HEK293 (cell line): ENCODE measurements around the gene KCNIP4.

Experiments
- CTCF ChIA-PET: fragments of 350-600 bp; formaldehyde crosslinking; extraction: SDS; loops from one replicate; lab custom pipeline; 2021; ENCODE audit warnings: antibody characterized with exemption; lab: Yijun Ruan, JAX
- POLR2A ChIA-PET: fragments of 300-600 bp; formaldehyde crosslinking; extraction: SDS; loops from one replicate; lab custom pipeline; 2020; ENCODE audit warnings: antibody characterized with exemption, inconsistent platforms; lab: Yijun Ruan, JAX
- H3K27ac ChIP-seq: fragments of 200-500 bp; sonication (Bioruptor generic); 2 replicates; pipeline ENCODE4 v1.5.1; 2014; ENCODE audit warnings: low read depth, low read length, control low read depth, inconsistent platforms; ENCODE audit errors: extremely low read depth
- H3K36me3 ChIP-seq, 2 experiments: fragments of 200-500 bp in 1 of 2; sonication (Bioruptor generic) in 1 of 2; 1 replicate in 1 of 2; 2 replicates in 1 of 2; pipeline ENCODE4 v1.5.1; 2014 to 2017; ENCODE audit warnings: inconsistent platforms in 2 of 2, low read length in 2 of 2; ENCODE audit not compliant: control insufficient read depth in 2 of 2, insufficient read depth in 1 of 2
- H3K4me1 ChIP-seq: fragments of 200-500 bp; sonication (Bioruptor generic); 2 replicates; pipeline ENCODE4 v1.5.1; 2014; ENCODE audit warnings: mild to moderate bottlenecking, low read length, inconsistent platforms; ENCODE audit not compliant: control insufficient read depth, insufficient read depth
- H3K4me3 ChIP-seq: 2 replicates; pipeline ENCODE4 v1.5.1; 2011; ENCODE audit warnings: low read depth, mild to moderate bottlenecking, control low read depth, low read length, moderate library complexity
- H3K9me3 ChIP-seq: fragments of 200-500 bp; sonication (Bioruptor generic); 2 replicates; pipeline ENCODE4 v1.5.1; 2014; ENCODE audit warnings: low read depth, low read length, inconsistent platforms; ENCODE audit not compliant: control insufficient read depth, insufficient read depth
- HIC1 ChIP-seq: fragments of 450-650 bp; formaldehyde crosslinking; IDR thresholded peaks from 2 replicates; pipeline ENCODE4 v1.5.1; 2016; ENCODE audit warnings: missing biosample characterization, missing genetic modification characterization
- INSM2 ChIP-seq: fragments of 450-650 bp; formaldehyde crosslinking; IDR thresholded peaks from 2 replicates; pipeline ENCODE4 v1.5.1; 2016; ENCODE audit warnings: missing biosample characterization, missing genetic modification characterization
- KLF16 ChIP-seq: fragments of 450-650 bp; formaldehyde crosslinking; IDR thresholded peaks from 2 replicates; pipeline ENCODE4 v1.5.1; 2017; ENCODE audit warnings: missing biosample characterization, missing genetic modification characterization
- KLF7 ChIP-seq: fragments of 450-650 bp; formaldehyde crosslinking; IDR thresholded peaks from 2 replicates; pipeline ENCODE4 v1.5.1; 2016; ENCODE audit warnings: missing biosample characterization, missing genetic modification characterization, borderline replicate concordance
- SCRT1 ChIP-seq: fragments of 450-650 bp; formaldehyde crosslinking; IDR thresholded peaks from 2 replicates; pipeline ENCODE4 v1.5.1; 2016; ENCODE audit warnings: missing biosample characterization, missing genetic modification characterization, borderline replicate concordance
- YY2 ChIP-seq: fragments of 450-650 bp; formaldehyde crosslinking; IDR thresholded peaks from 2 replicates; pipeline ENCODE4 v1.5.1; 2016; ENCODE audit warnings: missing biosample characterization, missing genetic modification characterization
- ZBTB20 ChIP-seq: fragments of 450-650 bp; formaldehyde crosslinking; IDR thresholded peaks from 2 replicates; pipeline ENCODE4 v1.5.1; 2016; ENCODE audit warnings: missing biosample characterization, missing genetic modification characterization
- ZFP37 ChIP-seq: fragments of 450-650 bp; formaldehyde crosslinking; IDR thresholded peaks from 2 replicates; pipeline ENCODE4 v1.5.1; 2016; ENCODE audit warnings: missing biosample characterization, missing genetic modification characterization
- ZNF112 ChIP-seq: fragments of 450-650 bp; formaldehyde crosslinking; IDR thresholded peaks from 2 replicates; pipeline ENCODE4 v1.5.0; 2017; ENCODE audit warnings: missing biosample characterization, missing genetic modification characterization
- ZNF19 ChIP-seq: fragments of 450-650 bp; formaldehyde crosslinking; IDR thresholded peaks from 2 replicates; pipeline ENCODE4; 2016; ENCODE audit warnings: missing biosample characterization, missing genetic modification characterization, low read depth
- ZNF202 ChIP-seq: fragments of 450-650 bp; formaldehyde crosslinking; IDR thresholded peaks from 2 replicates; pipeline ENCODE4 v1.5.1; 2016; ENCODE audit warnings: missing biosample characterization, missing genetic modification characterization, borderline replicate concordance
- ZNF292 ChIP-seq: fragments of 450-650 bp; formaldehyde crosslinking; IDR thresholded peaks from 2 replicates; pipeline ENCODE4 v1.5.1; 2016; ENCODE audit warnings: low read depth, missing biosample characterization, missing genetic modification characterization, borderline replicate concordance
- ZNF335 ChIP-seq: fragments of 450-650 bp; formaldehyde crosslinking; conservative IDR thresholded peaks from 2 replicates; pipeline ENCODE4 v1.5.1; 2016; ENCODE audit warnings: missing biosample characterization, missing genetic modification characterization
- ZNF341 ChIP-seq: fragments of 450-650 bp; formaldehyde crosslinking; IDR thresholded peaks from 2 replicates; pipeline ENCODE4; 2016; ENCODE audit warnings: low read depth, missing biosample characterization, missing genetic modification characterization
- ZNF362 ChIP-seq: fragments of 450-650 bp; formaldehyde crosslinking; IDR thresholded peaks from 2 replicates; pipeline ENCODE4 v1.5.1; 2016; ENCODE audit warnings: missing biosample characterization, missing genetic modification characterization
- ZNF394 ChIP-seq: fragments of 450-650 bp; formaldehyde crosslinking; IDR thresholded peaks from 2 replicates; pipeline ENCODE4 v1.5.1; 2016; ENCODE audit warnings: missing biosample characterization, missing genetic modification characterization, mild to moderate bottlenecking, moderate library complexity, borderline replicate concordance
- ZNF398 ChIP-seq: fragments of 450-650 bp; formaldehyde crosslinking; IDR thresholded peaks from 2 replicates; pipeline ENCODE4 v1.5.1; 2017; ENCODE audit warnings: missing biosample characterization, missing genetic modification characterization
- ZNF510 ChIP-seq: fragments of 450-650 bp; formaldehyde crosslinking; IDR thresholded peaks from 2 replicates; pipeline ENCODE4 v1.5.1; 2018; ENCODE audit warnings: mild to moderate bottlenecking, missing genetic modification characterization, missing biosample characterization; ENCODE audit not compliant: insufficient replicate concordance
- ZNF513 ChIP-seq: fragments of 450-650 bp; IDR thresholded peaks from 2 replicates; pipeline ENCODE4 v1.5.1; 2018; ENCODE audit warnings: missing biosample characterization, missing genetic modification characterization
- ZNF560 ChIP-seq: fragments of 450-650 bp; formaldehyde crosslinking; IDR thresholded peaks from 2 replicates; pipeline ENCODE4 v1.5.1; 2017; ENCODE audit warnings: missing biosample characterization, missing genetic modification characterization, borderline replicate concordance
- ZNF660 ChIP-seq: fragments of 450-650 bp; IDR thresholded peaks from 2 replicates; pipeline ENCODE4 v1.5.1; 2018; ENCODE audit warnings: missing biosample characterization, mild to moderate bottlenecking, missing genetic modification characterization
- ZNF670 ChIP-seq: fragments of 450-650 bp; formaldehyde crosslinking; IDR thresholded peaks from 2 replicates; pipeline ENCODE4 v1.5.1; 2016; ENCODE audit warnings: missing biosample characterization, missing genetic modification characterization, low read depth
- ZNF692 ChIP-seq: fragments of 450-650 bp; formaldehyde crosslinking; IDR thresholded peaks from 2 replicates; pipeline ENCODE4 v1.5.1; 2016; ENCODE audit warnings: missing biosample characterization, missing genetic modification characterization
- ZNF747 ChIP-seq: fragments of 450-650 bp; formaldehyde crosslinking; IDR thresholded peaks from 2 replicates; pipeline ENCODE4 v1.5.1; 2016; ENCODE audit warnings: missing biosample characterization, missing genetic modification characterization
- ZSCAN30 ChIP-seq: fragments of 450-650 bp; IDR thresholded peaks from 2 replicates; pipeline ENCODE4 v1.5.1; 2018; ENCODE audit warnings: missing biosample characterization, mild to moderate bottlenecking, missing genetic modification characterization, moderate library complexity

KCNIP4 gene

GRCh38 chr4:20816287-20816686 lies 1132.3 kb downstream of the KCNIP4 start:
- Histone ChIP-seq H3K27ac (no peak overlapping the region), H3K4me3 (no peak overlapping the region), H3K9me3 (no peaks in the 10 kb centered on the region), H3K36me3 (no peaks in the 10 kb centered on the region), H3K4me1 (no peaks in the 10 kb centered on the region)
- ChIA-PET POLR2A (no interaction called here), CTCF (no interaction called here)
- no peak for TF ChIP-seq ZNF341 (tag by site-specific recombination)
- TF ChIP-seq KLF7: no peak
- TF ChIP-seq ZNF202: no peak
- no peak for TF ChIP-seq ZSCAN30
- TF ChIP-seq ZFP37 (tag by site-specific recombination): no peak
- TF ChIP-seq ZNF670: no peak
- no peak for TF ChIP-seq INSM2 (tag by site-specific recombination)
- no peak for TF ChIP-seq ZNF19 (tag by site-specific recombination)

GRCh38 chr4:20813700-20814099 lies 1134.9 kb downstream of the KCNIP4 start:
- Histone ChIP-seq H3K27ac (no peak overlapping the region), H3K4me1 (no peaks in the 10 kb centered on the region), H3K9me3 (no peaks in the 10 kb centered on the region), H3K36me3 (no peaks in the 10 kb centered on the region), H3K4me3 (no peak overlapping the region)
- TF ChIP-seq ZNF747 (tag by site-specific recombination) (no peak), ZNF398 (tag by site-specific recombination) (no peak), YY2 (tag by site-specific recombination) (no peak), ZNF692 (no peak), ZNF560 (no peak), ZBTB20 (tag by site-specific recombination) (no peak), ZNF112 (tag by site-specific recombination) (no peak), ZNF202 (no peak), HIC1 (tag by site-specific recombination) (no peak), ZNF362 (tag by site-specific recombination) (no peak), ZNF660 (tag by site-specific recombination) (no peak), ZNF513 (tag by site-specific recombination) (no peak), KLF16 (tag by site-specific recombination) (no peak), ZNF394 (tag by site-specific recombination) (no peak), SCRT1 (no peak), ZNF292 (tag by site-specific recombination) (no peak), ZNF510 (tag by site-specific recombination) (no peak), ZNF335 (tag by site-specific recombination) (no peak)
- ChIA-PET POLR2A (no interaction called here), CTCF (no interaction called here)
